Activated CD4-positive, alpha-beta T cell treated with anti-CD3 and anti-CD28 coated beads, Interleukin-2, amount 50 U/mL, for 24 hours (primary cell): ENCODE data around the gene NEDD4L.

ENCODE experiments used
- DNase-seq, 2 donors: peaks; one replicate each; pipeline ENCODE4 v3.0.0-alpha.2; 2020; ENCODE audit warnings: low read depth in 1 of 2, low spot score in 1 of 2

NEDD4L gene

GRCh38 chr18:58285449-58286130 lies 241.6 kb downstream of the NEDD4L start:
- no peak for DNase-seq

GRCh38 chr18:58286632-58287352 lies 242.8 kb downstream of the NEDD4L start:
- DNase-seq = no peak

DNA sequence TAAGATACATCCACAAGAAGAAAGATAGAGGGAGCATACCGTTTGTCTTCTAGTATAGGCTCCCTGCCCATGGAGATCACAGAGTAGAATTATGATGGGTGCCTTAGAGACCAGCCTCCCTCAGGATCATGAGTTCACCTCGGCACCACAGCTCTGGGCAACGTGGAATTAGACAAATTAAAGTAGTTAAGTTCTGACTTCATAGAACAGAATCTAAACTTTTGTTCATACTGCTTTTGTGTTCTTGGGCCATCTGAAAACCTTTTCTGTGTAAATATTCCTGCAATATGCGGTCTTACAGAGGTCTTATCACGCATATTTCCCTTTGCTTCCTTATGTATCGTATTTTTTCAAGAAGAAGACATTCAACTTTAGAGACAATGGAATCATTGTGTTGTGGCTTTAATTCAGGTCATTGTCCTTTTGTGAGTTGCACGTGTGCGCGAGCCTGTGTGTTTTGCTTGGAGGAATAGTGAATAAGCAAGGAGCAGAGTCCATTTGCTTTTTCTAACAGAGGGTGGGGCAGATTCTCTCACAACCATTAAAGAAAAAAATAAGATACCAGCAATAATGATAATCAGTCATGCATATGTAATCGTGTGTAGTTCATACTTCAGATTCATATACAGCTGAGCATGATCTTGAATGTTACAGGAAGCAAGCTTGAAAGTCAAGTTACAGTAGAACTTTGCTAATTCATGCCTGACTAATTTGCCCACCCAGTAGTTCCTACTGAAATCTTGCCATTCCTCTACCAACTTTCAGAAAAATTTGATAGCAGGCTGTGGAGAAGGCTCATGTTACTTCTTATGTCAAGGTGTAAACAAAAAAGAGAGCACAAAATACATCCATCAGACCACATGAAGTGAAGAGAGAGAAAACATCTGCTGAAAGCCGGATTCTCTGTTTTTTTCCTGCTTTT lies 243.6 kb downstream of the NEDD4L start:
- no peak for DNase-seq

GRCh38 chr18:58288921-58289797 lies 245.1 kb downstream of the NEDD4L start:
- no peak for DNase-seq

- no peak for DNase-seq
These were observed 246.2 kb downstream of the NEDD4L start for GRCh38 chr18:58290116-58290695.

GRCh38 chr18:58291131-58291530 lies 247.1 kb downstream of the NEDD4L start:
- DNase-seq = no peak

- no peak for DNase-seq
These were observed 248.6 kb downstream of the NEDD4L start for GRCh38 chr18:58292638-58293037.

GRCh38 chr18:58297198-58297597 lies 253.2 kb downstream of the NEDD4L start:
- no peak for DNase-seq

DNA sequence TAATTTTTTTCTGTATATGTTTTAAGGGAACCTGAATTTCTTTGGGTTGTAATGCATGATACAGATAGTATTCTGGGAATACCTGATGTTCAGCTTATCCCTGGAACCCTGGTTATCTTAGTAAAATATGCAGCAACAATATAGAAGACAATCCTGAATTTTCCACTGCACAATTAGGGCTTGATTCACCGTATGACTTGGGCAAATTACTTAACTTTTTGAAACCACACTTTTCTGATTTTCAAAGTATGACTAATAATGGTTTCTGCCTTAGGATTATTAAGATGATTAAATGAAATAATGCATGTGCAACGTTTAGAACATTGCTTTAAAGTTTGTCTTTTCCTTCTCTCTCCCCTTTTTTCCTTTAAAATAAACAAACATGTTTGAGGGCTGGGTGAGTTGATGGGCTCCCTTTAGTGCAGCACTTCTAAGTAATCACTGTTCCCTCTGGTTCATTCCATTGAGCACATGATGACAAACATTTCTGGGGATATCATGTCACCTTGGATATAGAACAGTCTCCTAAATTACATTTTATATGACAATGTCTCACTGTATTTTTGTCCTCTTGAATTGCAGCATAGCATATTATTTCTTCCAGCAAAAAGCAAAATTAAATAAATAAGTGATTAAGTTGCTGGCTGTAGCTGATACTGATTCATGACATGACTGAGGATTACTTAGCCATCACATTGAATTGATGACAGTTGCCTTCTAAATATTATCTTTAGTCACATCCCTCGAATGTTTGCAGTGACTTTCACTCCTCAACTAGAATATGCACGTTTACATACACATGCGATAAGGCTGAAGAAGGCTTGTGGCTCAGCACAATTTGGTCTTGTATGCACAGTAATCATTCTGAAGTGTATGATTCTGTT lies 254.5 kb downstream of the NEDD4L start:
- DNase-seq = no peak

- no peak for DNase-seq
These were observed 255.1 kb downstream of the NEDD4L start for GRCh38 chr18:58299135-58299473.

GRCh38 chr18:58299936-58300335 lies 255.9 kb downstream of the NEDD4L start:
- DNase-seq = no peak

- no peak for DNase-seq
These were observed 256.8 kb downstream of the NEDD4L start for GRCh38 chr18:58300867-58301266.

- no peak for DNase-seq
These were observed 258.8 kb downstream of the NEDD4L start for GRCh38 chr18:58302811-58303210.

- DNase-seq = peak in 1 of 2 donors; percentile 20
These were observed 259.3 kb downstream of the NEDD4L start for GRCh38 chr18:58303363-58303762.

DNA sequence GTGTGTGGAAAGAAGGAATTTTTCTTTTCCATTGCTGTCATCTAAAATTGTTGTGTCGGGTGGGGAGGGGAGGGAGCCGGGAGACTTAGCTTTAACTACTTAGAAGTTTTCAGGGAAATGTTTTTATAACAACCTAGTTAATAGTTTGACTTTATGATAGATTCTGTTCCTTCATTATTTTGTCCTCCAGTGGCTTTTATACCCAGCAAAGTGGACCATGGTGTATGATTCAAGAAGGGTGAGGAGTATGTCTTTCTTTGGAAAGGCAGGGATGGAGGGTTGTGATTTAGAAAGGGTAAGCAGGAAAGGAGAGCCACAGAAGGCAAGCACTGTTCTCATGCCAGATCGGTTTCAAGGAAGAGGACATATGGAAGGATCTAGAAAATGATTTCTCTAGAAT lies 261.8 kb downstream of the NEDD4L start:
- no peak for DNase-seq

DNA sequence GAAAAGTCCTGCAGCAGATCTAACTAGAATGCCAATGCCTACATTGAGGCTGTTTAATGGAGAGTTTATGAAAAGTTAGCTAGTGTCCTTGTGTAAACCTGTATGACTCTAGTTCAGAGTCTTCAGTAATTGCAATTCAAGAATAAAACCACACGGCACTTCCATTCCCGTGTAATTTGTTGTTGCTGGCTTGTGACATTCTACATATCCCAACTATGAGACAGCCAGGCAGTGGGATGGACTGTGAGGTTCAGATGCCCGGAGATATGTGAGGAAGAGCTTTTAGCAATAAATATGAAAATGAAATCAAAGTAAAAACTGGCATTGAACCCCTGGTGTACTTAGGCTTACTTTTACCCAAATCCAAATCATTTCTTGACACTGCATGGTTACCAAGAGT lies 263.4 kb downstream of the NEDD4L start:
- no peak for DNase-seq

- no peak for DNase-seq
These were observed 264.4 kb downstream of the NEDD4L start for GRCh38 chr18:58308463-58308862.

DNA sequence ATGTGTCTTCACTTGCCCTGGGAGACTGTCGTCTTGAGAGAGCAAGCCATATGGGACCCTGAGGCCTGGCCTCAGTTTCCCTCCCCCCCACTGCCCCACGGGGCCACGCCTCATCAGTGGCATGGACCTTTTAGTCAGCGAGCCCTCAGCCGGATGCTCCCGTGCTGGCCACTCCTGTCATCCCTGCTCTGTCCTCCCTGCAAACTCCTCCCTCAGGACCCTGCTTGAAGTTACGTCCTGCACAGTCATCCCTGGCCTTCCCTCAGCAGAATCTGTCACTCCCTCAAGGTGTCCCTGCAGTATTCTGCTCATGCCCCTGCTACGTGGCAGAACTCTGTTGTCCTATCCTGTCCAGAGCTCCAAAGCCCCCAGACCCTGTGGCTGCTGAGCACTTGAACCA lies 265.1 kb downstream of the NEDD4L start:
- DNase-seq = no peak

- DNase-seq = no peak
These were observed 265.7 kb downstream of the NEDD4L start for GRCh38 chr18:58309610-58310239.
